Measurements from ENCODE around the gene C2CD2.
"Not testable (repeated sequence)": the region's sequence is repeated elsewhere in the genome, so short reads cannot be mapped to it uniquely, and the experiment has no call there.

The C2CD2 gene

GRCh38 chr21:41958886-41959563 is 5.2 kb upstream of the C2CD2 start:
- no peak for DNase-seq (ENCODE audit: low read depth in 2 of 2)

DNA sequence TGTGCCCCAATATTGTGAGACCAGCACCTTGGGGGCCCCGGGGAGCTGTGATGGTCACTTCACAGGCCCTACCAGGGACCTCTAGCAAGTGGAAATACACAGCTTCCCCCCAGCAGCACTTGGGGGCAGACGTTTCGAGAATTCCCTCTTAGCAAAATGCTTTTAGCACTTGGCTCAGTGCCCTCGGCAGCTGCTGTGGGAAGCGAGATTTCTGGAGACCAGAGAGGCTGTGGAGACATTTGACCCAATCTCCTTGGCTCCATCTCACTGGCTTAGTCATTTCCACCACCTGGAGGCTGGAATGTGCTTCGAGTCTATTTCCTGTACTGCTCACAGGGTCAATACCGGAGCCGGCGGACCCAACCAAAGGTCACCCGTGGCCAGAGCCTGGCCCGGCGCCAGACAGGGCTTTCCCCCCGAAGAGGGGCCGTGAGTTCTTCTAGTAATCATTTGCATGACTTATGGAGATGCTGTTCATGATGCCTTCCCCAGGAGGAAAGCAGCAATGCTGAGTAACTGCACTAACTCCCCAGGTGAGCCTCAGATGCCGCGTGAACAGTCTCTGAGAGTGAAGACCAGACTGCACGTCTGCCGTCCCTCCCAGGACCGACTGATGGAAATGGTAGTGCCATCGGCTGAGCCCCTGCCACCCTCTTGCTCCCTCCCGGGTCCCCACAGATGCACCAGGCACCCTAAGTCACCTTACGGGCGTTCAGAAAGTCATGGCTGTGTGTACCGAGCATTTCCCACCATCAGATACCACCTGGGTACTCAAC is 4.4 kb upstream of the C2CD2 start:
- no peak for DNase-seq (ENCODE audit: low read depth in 2 of 2)

- no peak for DNase-seq (ENCODE audit: low read depth in 2 of 2)
Observed at GRCh38 chr21:41956926-41957729, 3.3 kb upstream of the C2CD2 start.

DNA sequence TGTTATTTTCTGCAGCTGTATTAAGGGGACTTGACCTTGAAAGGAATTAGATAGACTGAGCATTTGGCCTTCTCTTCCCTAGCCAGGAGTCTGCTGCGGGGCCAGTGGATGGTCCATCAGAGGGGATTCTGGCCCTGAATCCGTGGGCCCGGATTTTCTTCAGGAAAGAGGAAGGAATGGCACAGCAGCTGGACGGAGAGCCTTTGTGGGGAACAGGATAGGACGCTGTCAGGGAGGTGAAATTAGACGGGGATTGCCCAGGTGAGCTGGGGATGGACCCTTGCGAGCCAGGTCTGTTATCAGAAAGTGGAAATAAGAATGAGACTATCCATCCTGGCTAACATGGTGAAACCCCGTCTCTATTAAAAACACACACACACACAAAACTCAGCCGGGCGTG is 1.7 kb upstream of the C2CD2 start:
- DNase-seq (ENCODE audit: low read depth in 2 of 2) = no peak

DNA sequence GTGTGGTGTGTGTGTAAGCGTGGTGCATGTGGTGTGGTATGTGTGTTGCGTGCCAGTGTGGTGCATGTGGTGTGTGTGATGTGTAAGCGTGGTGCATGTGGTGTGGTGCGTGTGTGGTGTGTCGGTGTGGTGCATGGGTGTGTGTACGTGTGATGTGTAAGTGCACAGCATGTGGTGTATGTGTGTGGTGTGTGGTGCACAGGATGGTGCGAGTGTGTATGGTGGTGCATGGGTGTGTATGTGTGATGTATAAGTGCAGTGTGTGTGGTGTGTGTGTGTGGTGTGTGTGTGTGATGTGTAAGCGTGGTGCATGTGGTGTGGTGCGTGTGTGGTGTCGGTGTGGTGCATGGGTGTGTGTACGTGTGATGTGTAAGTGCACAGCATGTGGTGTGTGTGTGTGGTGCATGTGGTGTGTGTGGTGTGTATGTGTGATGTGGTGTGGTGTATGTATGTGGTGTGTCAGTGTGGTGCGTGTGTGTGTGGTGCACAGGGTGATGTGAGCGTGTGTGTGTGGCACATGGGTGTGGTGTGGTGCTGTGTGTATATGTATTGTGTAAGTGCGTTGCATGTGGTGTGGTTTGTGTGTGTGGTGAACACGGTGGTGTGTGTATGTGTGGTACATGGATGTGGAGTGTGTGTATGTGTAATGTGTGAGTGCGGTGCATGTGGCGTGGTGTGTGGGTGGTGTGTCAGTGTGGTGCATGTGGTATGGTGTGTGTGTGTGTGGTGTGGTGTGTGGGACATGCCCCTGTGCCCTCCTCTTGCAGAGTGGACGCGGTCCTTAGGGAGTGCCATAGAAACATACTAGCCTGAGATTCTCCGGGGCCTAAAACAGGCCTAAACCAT is 1.1 kb upstream of the C2CD2 start:
- DNase-seq (ENCODE audit: low read depth in 2 of 2) = no peak

- DNase-seq (ENCODE audit: low read depth in 2 of 2) = no peak
Observed at GRCh38 chr21:41953249-41953830, 478 bp downstream of the C2CD2 start.

DNA sequence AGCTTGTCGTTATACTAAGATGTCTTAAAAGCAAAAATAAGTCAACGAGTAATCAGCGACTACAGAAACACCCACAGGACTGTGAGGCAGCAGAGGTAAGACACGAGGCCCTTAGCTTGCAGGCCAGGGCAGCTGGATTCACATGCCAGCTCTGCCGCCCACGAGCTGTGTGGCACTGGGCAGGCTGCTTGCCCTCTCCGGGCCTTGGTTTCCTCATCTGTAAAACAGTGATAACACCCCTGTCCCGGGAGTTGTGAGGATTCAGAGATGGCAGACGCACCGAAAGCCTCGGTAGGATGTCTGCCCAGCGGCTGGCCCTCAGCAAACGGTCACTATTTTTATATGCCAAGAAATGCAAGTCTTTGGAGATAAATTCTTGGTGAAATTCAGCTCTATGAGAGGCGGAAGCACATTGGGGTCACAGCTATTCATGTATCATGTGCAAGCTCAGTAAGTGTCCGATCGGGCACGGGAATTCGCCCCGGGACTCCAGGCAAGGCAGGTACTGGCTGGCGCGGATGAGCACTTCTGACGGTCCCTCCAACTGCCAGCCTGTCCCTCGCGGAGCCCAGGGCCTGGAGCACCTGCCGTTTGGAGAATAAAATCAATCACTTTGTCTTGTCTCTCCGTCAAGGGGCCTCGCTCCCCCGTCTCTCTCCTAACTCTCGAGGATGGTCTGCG is 1.1 kb downstream of the C2CD2 start:
- no peak for DNase-seq (ENCODE audit: low read depth in 2 of 2)

DNA sequence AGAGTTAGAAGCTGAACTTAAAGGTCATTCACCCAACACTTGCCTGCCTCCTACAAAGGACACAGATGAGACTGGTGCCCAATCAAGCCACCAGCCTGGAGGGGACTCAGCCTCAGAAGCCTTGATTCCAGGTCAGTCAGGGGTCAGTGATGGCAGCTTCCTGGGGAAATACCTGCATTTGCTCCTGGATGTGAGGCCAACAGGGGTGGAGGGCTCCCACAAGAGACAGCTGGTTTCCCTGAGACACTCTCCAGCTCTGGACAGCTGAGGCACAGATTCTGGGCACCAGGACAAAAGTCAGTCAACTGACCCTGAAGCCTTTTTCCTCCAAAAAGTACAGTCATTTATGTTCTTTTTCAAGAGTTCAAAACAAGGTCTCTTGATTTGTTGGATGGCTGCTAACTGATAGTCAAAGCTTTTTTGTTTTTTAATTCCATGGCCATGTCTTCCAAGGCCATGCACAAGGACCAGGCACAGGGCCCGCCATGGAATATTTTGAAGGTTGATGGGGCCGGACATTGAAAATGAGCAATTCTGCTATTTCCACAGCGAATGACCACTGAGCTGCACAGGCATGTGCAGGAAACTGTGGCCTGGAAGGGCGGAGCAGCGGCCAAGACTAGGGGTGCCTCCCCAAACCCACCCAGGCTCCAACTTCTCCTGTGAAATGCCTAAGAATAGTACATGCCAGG is 1.8 kb downstream of the C2CD2 start:
- DNase-seq (ENCODE audit: low read depth in 2 of 2) = no peak

DNA sequence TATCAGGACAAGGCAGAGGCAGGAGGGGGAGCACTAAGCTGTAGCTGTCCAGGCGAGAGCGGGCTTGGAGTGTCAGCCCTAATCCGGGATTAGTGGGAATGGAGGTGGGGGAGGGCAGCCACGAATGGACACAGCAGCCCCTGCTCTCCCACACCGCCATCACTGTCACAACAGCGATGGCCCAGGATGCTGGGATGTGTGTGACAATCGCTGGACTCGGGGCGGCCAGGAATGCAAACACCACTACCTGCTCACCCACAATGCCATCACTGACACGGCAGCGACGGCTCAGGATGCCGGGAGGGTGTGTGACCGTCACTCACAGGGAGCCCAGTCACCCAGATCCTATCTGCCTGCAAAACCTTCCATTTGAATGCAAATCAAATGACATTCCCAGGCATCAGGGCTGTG is 2.9 kb downstream of the C2CD2 start:
- no peak for DNase-seq (ENCODE audit: low read depth in 2 of 2)

DNA sequence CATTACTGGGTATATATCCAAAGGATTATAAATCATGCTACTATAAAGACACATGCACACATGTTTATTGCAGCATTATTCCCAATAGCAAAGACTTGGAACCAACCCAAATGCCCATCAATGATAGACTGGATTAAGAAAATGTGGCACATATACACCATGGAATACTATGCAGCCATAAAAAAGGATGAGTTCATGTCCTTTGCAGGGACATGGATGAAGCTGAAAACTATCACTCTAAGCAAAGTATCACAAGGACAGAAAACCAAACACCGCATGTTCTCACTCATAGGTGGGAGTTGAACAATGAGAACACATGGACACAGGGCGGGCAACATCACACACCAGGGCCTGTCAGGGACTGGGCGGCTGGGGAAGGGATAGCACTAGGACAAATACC is 4.2 kb downstream of the C2CD2 start:
- DNase-seq (ENCODE audit: low read depth in 2 of 2) = not testable (repeated sequence)

- DNase-seq (ENCODE audit: low read depth in 2 of 2) = no peak
Observed at GRCh38 chr21:41948901-41949300, 4.9 kb downstream of the C2CD2 start.

DNA sequence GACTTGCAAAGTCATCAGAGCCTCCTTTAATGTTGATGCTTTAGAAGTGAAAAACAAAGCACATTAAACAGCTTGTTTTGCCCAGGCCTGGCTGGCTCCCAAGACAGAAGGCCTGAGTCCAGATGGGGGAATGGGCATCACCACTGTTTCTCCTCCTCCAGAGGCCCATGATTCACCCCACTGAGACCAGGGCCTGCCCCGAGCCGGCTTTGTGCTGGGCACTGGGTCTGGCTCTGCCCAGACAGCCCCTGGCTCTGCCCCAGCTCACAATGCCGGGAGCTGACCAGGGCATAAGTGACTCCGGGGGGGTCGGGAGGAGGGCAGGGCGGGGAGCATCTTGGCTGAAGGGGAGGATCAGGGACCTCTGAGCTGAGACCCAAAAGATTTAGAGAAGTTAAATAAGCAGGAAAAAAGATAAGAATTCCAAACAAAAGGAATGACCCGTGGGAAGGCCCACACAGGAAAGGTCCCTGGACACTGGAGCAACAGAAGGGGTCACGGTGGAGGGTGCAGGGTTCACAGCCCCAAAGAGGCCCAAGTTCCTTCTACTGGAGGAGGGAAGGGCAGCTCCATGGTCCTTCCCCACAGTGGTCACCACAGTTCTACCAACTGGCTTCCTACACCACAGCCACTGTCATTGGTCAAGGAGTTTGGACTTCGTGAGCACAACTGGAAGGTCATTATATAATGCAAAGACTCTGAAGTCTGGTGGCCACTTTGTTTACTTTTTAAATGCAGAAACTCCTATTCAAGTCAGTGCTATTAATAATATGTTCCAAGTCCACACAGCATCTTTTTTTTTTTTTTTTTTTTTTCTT is 5.5 kb downstream of the C2CD2 start:
- DNase-seq (ENCODE audit: low read depth in 2 of 2) = no peak

GRCh38 chr21:41945982-41946381 is 7.8 kb downstream of the C2CD2 start:
- DNase-seq (ENCODE audit: low read depth in 2 of 2) = no peak

- no peak for DNase-seq (ENCODE audit: low read depth in 2 of 2)
Observed at GRCh38 chr21:41943851-41944250, 10.0 kb downstream of the C2CD2 start.

DNA sequence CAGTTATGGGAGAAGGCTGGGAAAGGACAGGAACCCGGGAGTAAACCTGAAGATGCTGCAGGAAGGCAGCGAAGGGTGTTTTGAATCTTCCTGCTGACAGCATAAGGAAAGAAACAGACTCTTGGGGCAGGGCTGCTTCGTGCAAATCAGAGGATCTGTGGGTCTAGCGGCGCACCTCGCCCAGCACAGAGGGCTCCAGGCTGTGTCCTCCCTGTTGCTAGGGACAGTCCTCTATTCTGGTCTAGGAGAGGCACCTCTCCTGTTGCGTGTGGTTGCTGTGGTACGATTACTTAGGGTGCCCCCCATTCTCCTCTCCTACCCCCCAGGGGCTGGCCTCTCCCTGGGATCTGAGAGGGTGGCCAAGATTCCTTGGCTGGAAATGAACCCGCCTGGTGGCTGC is 11.4 kb downstream of the C2CD2 start:
- no peak for DNase-seq (ENCODE audit: low read depth in 2 of 2)

DNA sequence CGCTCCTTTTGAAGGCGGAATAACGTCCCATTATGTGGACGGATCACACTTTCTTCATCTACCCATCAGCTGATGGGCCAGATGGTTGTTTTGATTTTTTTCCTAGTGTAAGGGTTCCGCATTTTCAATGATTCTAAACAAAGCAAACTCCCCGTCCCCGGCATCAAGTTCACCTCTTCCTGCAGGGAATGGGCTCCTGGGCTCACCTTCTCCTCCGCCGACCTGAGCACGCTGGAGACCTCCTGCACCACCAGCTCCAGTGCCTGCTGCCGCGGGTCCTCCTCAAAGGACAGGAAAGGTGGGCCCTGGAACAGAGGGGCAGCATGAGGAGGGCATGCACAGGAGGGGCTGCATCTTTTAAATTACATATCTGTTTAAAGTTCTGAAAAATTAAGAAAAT is 11.9 kb downstream of the C2CD2 start:
- no peak for DNase-seq (ENCODE audit: low read depth in 2 of 2)

DNA sequence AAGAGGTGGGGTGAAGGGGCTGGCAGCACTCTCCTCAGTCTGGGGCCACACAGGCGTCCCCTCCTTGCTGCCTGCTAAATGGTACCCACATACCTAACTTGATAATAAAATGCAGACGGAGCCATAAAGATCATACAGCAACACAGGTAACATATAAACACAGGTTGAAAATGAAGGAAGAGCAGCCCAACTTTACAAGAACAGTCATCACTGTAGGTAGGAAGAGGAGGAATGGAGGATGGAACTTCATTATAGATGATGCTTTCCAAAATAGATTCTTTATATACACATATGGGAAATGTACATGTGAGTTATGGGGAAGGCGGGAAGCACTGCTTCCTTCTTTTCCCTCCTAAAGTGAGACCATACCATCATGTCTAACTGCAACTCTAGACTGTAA is 13.4 kb downstream of the C2CD2 start:
- no peak for DNase-seq (ENCODE audit: low read depth in 2 of 2)

DNA sequence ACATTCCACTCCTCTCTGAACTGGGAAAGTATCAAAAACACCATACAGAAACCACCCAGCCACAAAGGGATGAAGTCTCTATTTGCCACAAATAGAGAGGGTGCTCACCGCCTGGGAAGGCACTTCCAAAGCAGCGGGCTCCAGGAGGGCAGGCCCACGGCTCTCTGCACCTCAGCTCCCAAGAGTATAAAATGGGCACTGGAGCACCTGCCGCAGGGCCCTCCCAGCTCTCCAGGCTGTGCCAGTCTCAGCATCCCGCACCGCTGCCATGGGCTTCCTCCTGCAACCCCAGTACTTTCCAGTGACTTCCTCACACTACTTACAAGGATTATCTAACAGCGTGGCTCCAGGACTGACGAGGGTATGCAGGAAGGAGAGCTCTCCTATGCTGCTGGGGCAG is 14.4 kb downstream of the C2CD2 start:
- no peak for DNase-seq (ENCODE audit: low read depth in 2 of 2)

DNA sequence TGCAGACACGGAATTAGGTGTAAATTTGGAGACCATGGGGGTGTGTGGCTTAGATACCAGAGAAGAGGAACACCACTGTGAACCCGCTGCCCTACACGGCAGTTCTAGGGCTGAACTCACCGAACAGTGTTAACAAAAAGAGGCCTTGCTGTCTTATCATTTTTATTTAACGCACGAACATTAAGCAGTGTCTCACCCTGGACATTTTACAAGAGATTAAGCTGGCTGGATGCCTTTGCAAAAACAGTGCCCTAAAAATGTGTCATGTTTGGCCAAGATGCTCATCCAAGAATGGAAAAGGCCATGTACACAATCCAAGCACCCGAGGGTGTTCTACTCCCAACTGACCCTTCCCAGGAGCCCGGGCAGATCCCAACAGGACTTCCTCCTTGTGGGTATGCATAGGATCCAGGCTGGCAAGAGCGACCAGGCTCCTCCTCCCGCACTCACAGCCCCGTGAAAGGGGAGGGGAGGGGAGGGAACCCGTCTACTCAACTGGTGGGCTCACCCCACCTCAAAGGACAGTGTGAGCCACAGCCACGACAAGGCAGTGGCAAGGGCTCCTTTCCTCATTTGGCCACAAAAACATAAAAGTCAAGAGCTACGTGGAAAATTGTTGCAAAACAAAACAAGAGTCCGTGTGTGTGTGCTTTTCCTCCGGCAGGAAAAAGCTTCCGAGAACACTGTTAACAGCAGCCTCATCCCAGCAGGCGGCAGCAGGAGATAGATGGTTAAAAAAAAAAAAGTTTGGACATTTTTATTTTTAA is 20.3 kb downstream of the C2CD2 start:
- no peak for DNase-seq (ENCODE audit: low read depth in 2 of 2)
